Heart right ventricle (tissue), 16 donors: ENCODE data around the gene OR52L1. TPM values are rescaled to one million over a fixed set of nuclear protein-coding genes. Genes with fewer than 3 reads are reported as not detected.

Experiments used
- ATAC-seq, 8 donors: fragments of 200-7000 bp; cut with Tn5 transposase; one replicate each; pipeline ENCODE4 v1.9.1; 2020; ENCODE audit warnings: mild to moderate bottlenecking in 8 of 8, moderate library complexity in 8 of 8, moderate number of reproducible peaks in 1 of 8
- DNase-seq, 2 donors: peaks; one replicate each; pipeline ENCODE4 v3.0.0-alpha.2; 2020
- H3K27ac ChIP-seq, 10 donors: fragments of 200-600 bp; sonication (generic) in 2 of 10; one replicate each; pipeline versions ENCODE4 v1.5.0 to v1.8.0; 2020 to 2022; ENCODE audit warnings: mild to moderate bottlenecking in 3 of 10
- H3K27me3 ChIP-seq, 7 donors: fragments of 200-600 bp; one replicate each; pipeline ENCODE4 v1.8.0; 2021 to 2022; ENCODE audit warnings: mild to moderate bottlenecking in 2 of 7
- H3K36me3 ChIP-seq, 9 donors: fragments of 200-600 bp; sonication (generic) in 1 of 9; one replicate each; pipeline versions ENCODE4 v1.5.0 to v1.8.0; 2020 to 2022; ENCODE audit warnings: mild to moderate bottlenecking in 2 of 9
- H3K4me1 ChIP-seq, 9 donors: fragments of 200-600 bp; sonication (generic) in 1 of 9; one replicate each; pipeline versions ENCODE4 v1.5.0 to v1.8.0; 2020 to 2022; ENCODE audit warnings: mild to moderate bottlenecking in 4 of 9
- H3K4me3 ChIP-seq, 10 donors: fragments of 200-600 bp; sonication (generic) in 2 of 10; one replicate each; pipeline versions ENCODE4 v1.5.0 to v1.8.0; 2020 to 2022; ENCODE audit warnings: mild to moderate bottlenecking in 7 of 10, moderate library complexity in 2 of 10
- H3K9me3 ChIP-seq, 11 donors: fragments of 200-600 bp in 10 of 11; sonication (generic) in 2 of 11; one replicate each; pipeline versions ENCODE4 v1.5.0 to v1.8.0; 2013 to 2022; ENCODE audit warnings: mild to moderate bottlenecking in 2 of 11, control low read depth in 1 of 11, moderate library complexity in 1 of 11
- WGBS, 2 donors: extraction: QIAGEN DNeasy Blood & Tissue Kit; methylation state at CpG; one replicate each; pipeline ENCODE4 v1.1.7; 2013; ENCODE audit warnings: inconsistent platforms in 1 of 2; 5-methylcytosine and 5-hydroxymethylcytosine counted together
- intact Hi-C, 10 donors: fragments of 100-400 bp; cut with DNase I; formaldehyde crosslinking; loops; one replicate each; pipeline versions ENCODE4 v1.11.1 to v1.14.2; 2022
- polyA plus RNA-seq, 2 donors: library from polyadenylated mRNA; stranded (reverse); fragments of 200-250 nt; gene quantifications; one replicate each; pipeline ENCODE4 v1.2.3, GENCODE V29; 2013
- total RNA-seq, 10 donors: library from RNA; stranded (reverse); fragmentation: NEBNext Ultra II Directional in 3 of 10; extraction: Animal tissue kit (Norgen Biotek cat#: 25700) in 3 of 10; gene quantifications; one replicate each; pipeline versions ENCODE4 v1.2.1 to v1.2.4, GENCODE V29; 2021 to 2023
- TF ChIP-seq, protein P1 (sequence below), 9 donors: fragments of 200-600 bp; sonication (generic) in 2 of 9; IDR thresholded peaks; one replicate each; pipeline versions ENCODE4 v1.5.0 to v1.8.0; 2021 to 2022; ENCODE audit warnings: antibody characterized with exemption in 9 of 9, mild to moderate bottlenecking in 5 of 9, moderate library complexity in 1 of 9
- donor health status: Arrhythmogenic right ventricular cardiomyopathy.
- donor health status: ischemic (EF 13 %, LVEDD 7.1; RV severe dilation, severe dysfunction).
- donor health status: healthy with polysubstance abuse.
- donor health status: DM: no; HTN: yes; CAD: no.
- donor health status: DM: no; HTN: no; CAD: no.
- donor health status: ischemic (EF 25% LVEDD 6.9; RV normal size, moderate dysfunction).
- donor health status: ischemic (EF 25% LVEDD 5.7; RV mildly dilated, moderate dysfunction).
- donor health status: healthy.
- donor health status: DM: yes; HTN: yes; CAD: no.
- donor health status: Ischemic cardiomyopathy.
- donor health status: ischemic (EF 35%, LVEDD 5.7; RV mildly dilated, moderate dysfunction).
- donor health status: nonischemic (EF 11% LVEDD 7.7; RV severe dilation, severe dysfunction).
- donor health status: DM: yes; HTN: yes; CAD: no.
- donor health status: PGD.
- donor health status: ischemic (EF 29% LVEDD 5.4; RV normal size, mild dysfunction).
- donor health status: nonischemic (EF 23%, LVEDD 6.1; RV moderate dilation, normal function).

Gene OR52L1
- total and polyA plus RNA-seq, 12 donors: not detected

GRCh38 chr11:5941951-5942350 is 44.8 kb downstream of the OR52L1 start, which contains the start of gene OR56A3:
Gene OR56A3, plus strand, starts transcription at chr11:5942251. Its CDS starts 5,096 bp downstream, at chr11:5947347.
- intact Hi-C loops: no loop called here
- Histone ChIP-seq H3K9me3 (peaks cover 0 to 6% (median 0%) of the 10 kb centered on the region in 11 donors), H3K4me1 (no peaks in the 10 kb centered on the region), H3K36me3 (no peaks in the 10 kb centered on the region), H3K4me3 (no peak within 1 kb of the TSS), H3K27me3 (no peaks in the 10 kb centered on the region), H3K27ac (no peak within 1 kb of the TSS)
- WGBS, 2 donors: 77 to 78% methylated on average over 3 of the region's 3 CpGs
- DNase-seq: no peak
- ATAC-seq: no peak
- TF ChIP-seq, protein P1, sequence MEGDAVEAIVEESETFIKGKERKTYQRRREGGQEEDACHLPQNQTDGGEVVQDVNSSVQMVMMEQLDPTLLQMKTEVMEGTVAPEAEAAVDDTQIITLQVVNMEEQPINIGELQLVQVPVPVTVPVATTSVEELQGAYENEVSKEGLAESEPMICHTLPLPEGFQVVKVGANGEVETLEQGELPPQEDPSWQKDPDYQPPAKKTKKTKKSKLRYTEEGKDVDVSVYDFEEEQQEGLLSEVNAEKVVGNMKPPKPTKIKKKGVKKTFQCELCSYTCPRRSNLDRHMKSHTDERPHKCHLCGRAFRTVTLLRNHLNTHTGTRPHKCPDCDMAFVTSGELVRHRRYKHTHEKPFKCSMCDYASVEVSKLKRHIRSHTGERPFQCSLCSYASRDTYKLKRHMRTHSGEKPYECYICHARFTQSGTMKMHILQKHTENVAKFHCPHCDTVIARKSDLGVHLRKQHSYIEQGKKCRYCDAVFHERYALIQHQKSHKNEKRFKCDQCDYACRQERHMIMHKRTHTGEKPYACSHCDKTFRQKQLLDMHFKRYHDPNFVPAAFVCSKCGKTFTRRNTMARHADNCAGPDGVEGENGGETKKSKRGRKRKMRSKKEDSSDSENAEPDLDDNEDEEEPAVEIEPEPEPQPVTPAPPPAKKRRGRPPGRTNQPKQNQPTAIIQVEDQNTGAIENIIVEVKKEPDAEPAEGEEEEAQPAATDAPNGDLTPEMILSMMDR (IDR thresholded peaks at IDR 0.05): no peak

DNA sequence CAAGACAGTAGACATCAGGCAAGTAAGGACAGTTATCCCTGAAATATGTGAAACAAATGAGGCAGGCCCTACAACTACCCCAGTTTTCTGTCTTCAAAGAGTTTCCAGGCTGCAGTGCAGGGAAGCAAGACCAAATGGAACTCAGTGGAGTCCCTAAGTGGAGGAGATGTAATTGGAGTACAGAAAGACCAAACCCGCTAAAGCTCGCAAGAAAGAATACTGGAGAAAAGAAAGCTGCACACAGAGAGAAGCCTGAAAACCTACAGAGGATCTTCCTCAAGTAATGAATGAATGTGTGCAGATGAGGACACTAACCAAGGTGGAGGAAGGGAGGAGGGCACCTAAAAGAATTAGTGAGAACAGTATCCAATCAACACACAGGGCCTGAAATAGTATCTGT is 46.0 kb downstream of the OR52L1 start:
- Histone ChIP-seq H3K9me3 (peaks cover 0 to 9% (median 0%) of the 10 kb centered on the region in 11 donors), H3K27me3 (no peaks in the 10 kb centered on the region), H3K4me3 (no peak overlapping the region), H3K27ac (no peak overlapping the region), H3K4me1 (no peaks in the 10 kb centered on the region), H3K36me3 (no peaks in the 10 kb centered on the region)
- TF ChIP-seq, protein P1 (IDR thresholded peaks at IDR 0.05): no peak
- intact Hi-C loops: no loop called here
- ATAC-seq (no peak), DNase-seq (no peak)
- 90 to 95% methylated on average over 2 of the region's 2 CpGs for WGBS, 2 donors

GRCh38 chr11:5938603-5938965 is 48.2 kb downstream of the OR52L1 start:
- Histone ChIP-seq H3K27ac (no peak overlapping the region), H3K36me3 (no peaks in the 10 kb centered on the region), H3K4me1 (no peaks in the 10 kb centered on the region), H3K4me3 (no peak overlapping the region), H3K27me3 (no peaks in the 10 kb centered on the region), H3K9me3 (peaks cover 0 to 9% (median 0%) of the 10 kb centered on the region in 11 donors)
- ATAC-seq (no peak), DNase-seq (no peak)
- intact Hi-C loops: no loop called here
- WGBS, 2 donors: 68 to 77% methylated on average over 21 of the region's 21 CpGs
- TF ChIP-seq, protein P1 (IDR thresholded peaks at IDR 0.05): no peak

GRCh38 chr11:5937868-5938602 is 48.8 kb downstream of the OR52L1 start:
- no peak for DNase-seq
- peaks cover 0 to 9% (median 0%) of the 10 kb centered on the region in 11 donors for H3K9me3 ChIP-seq
- TF ChIP-seq, protein P1 (IDR thresholded peaks at IDR 0.05): no peak
- no peak overlapping the region for H3K4me3 ChIP-seq
- no peaks in the 10 kb centered on the region for H3K36me3 ChIP-seq
- no peaks in the 10 kb centered on the region for H3K4me1 ChIP-seq
- H3K27ac ChIP-seq: no peak overlapping the region
- intact Hi-C loops: no loop called here
- 88 to 92% methylated on average over 39 of the region's 39 CpGs for WGBS, 2 donors
- no peaks in the 10 kb centered on the region for H3K27me3 ChIP-seq
- ATAC-seq: no peak

Other genes with a start within 250 kb of the OR52L1 start
- gene OR52N4, start 232.7 kb downstream of the OR52L1 start, total RNA-seq: under 1 TPM in 1 of 10 donors, not detected in 9; 0.32 TPM
- gene OR52N4, start 232.7 kb downstream of the OR52L1 start, polyA plus RNA-seq: not detected
- gene OR52N5, start 203.6 kb downstream of the OR52L1 start, total RNA-seq: under 1 TPM in 1 of 10 donors, not detected in 9; 0.09 TPM
- gene OR52N5, start 203.6 kb downstream of the OR52L1 start, polyA plus RNA-seq: not detected
- under 1 TPM in 1 of 10 donors, not detected in 9; 0.09 TPM for gene OR52N1, start 195.7 kb downstream of the OR52L1 start, total RNA-seq
- gene OR52N1, start 195.7 kb downstream of the OR52L1 start, polyA plus RNA-seq: not detected
- not detected for gene OR52N2, start 178.1 kb downstream of the OR52L1 start, total RNA-seq
- not detected for gene OR52N2, start 178.1 kb downstream of the OR52L1 start, polyA plus RNA-seq
- gene OR52E6, start 145.1 kb downstream of the OR52L1 start, total RNA-seq: not detected
- gene OR52E6, start 145.1 kb downstream of the OR52L1 start, polyA plus RNA-seq: not detected
- gene OR52E8, start 129.3 kb downstream of the OR52L1 start, total RNA-seq: not detected
- gene OR52E8, start 129.3 kb downstream of the OR52L1 start, polyA plus RNA-seq: not detected
- gene OR52E4, start 106.4 kb downstream of the OR52L1 start, total RNA-seq: not detected
- gene OR52E4, start 106.4 kb downstream of the OR52L1 start, polyA plus RNA-seq: not detected
- not detected for gene OR52E5, start 93.8 kb downstream of the OR52L1 start, total RNA-seq
- not detected for gene OR52E5, start 93.8 kb downstream of the OR52L1 start, polyA plus RNA-seq
- gene OR56A3, start 44.7 kb downstream of the OR52L1 start, total RNA-seq: not detected
- not detected for gene OR56A3, start 44.7 kb downstream of the OR52L1 start, polyA plus RNA-seq
- gene OR56A5, start 18.5 kb downstream of the OR52L1 start, total RNA-seq: not detected
- not detected for gene OR56A5, start 18.5 kb downstream of the OR52L1 start, polyA plus RNA-seq
- under 1 TPM in 1 of 10 donors, not detected in 9; 0.05 TPM for gene OR56A4, start 20.0 kb upstream of the OR52L1 start, total RNA-seq
- not detected for gene OR56A4, start 20.0 kb upstream of the OR52L1 start, polyA plus RNA-seq
- gene OR56A1, start 43.8 kb upstream of the OR52L1 start, total RNA-seq: not detected
- not detected for gene OR56A1, start 43.8 kb upstream of the OR52L1 start, polyA plus RNA-seq
- not detected for gene OR56B4, start 120.7 kb upstream of the OR52L1 start, total RNA-seq
- gene OR56B4, start 120.7 kb upstream of the OR52L1 start, polyA plus RNA-seq: not detected
- gene OR52B2, start 183.3 kb upstream of the OR52L1 start, total RNA-seq: not detected
- not detected for gene OR52B2, start 183.3 kb upstream of the OR52L1 start, polyA plus RNA-seq
- not detected for gene OR52W1, start 212.2 kb upstream of the OR52L1 start, total RNA-seq
- gene OR52W1, start 212.2 kb upstream of the OR52L1 start, polyA plus RNA-seq: not detected
- not detected for gene C11orf42, start 218.6 kb upstream of the OR52L1 start, total RNA-seq
- gene C11orf42, start 218.6 kb upstream of the OR52L1 start, polyA plus RNA-seq: not detected
- 10 to 100 TPM; 13.4 to 17.3 (median 14.3) TPM for gene FHIP1B, start 247.7 kb upstream of the OR52L1 start, total RNA-seq
- gene FHIP1B, start 247.7 kb upstream of the OR52L1 start, polyA plus RNA-seq: 10 to 100 TPM; 20.2 to 23.3 TPM